NOMO-1 (cell line): ENCODE data around the gene SYTL3.
A peak's percentile ranks its signal among the peaks of the same experiment; 100 is the strongest.
"Not testable (repeated sequence)": the region's sequence is repeated elsewhere in the genome, so short reads cannot be mapped to it uniquely, and the experiment has no call there.

Experiments used
- DNase-seq, 2 experiments: peaks; one replicate each; lab custom pipeline; 2025; ENCODE audit not compliant: unreplicated experiment in 2 of 2; lab: John Stamatoyannopoulos, UW

Gene SYTL3

GRCh38 chr6:158638324-158638854, 11.5 kb upstream of the SYTL3 start:
- no peak for DNase-seq

- DNase-seq = no peak
Measured at GRCh38 chr6:158639056-158639455, 10.8 kb upstream of the SYTL3 start.

GRCh38 chr6:158640519-158640918, 9.3 kb upstream of the SYTL3 start:
- DNase-seq = no peak

- DNase-seq = no peak
Measured at GRCh38 chr6:158642097-158642601, 7.7 kb upstream of the SYTL3 start.

- peak in 1 of 2 experiments; percentile 30 for DNase-seq
Measured at GRCh38 chr6:158643836-158644230, 6.0 kb upstream of the SYTL3 start.

GRCh38 chr6:158644231-158645063, 5.4 kb upstream of the SYTL3 start, which contains the start of gene DYNLT1:
TSS of gene DYNLT1 (minus strand) at chr6:158644743. CDS start at chr6:158644708, 35 bp downstream.
- DNase-seq = peak; percentile 80 to 83

GRCh38 chr6:158645064-158646022, 4.5 kb upstream of the SYTL3 start:
- no peak for DNase-seq

GRCh38 chr6:158646023-158646910, 3.6 kb upstream of the SYTL3 start:
- DNase-seq = no peak

- no peak for DNase-seq
Measured at GRCh38 chr6:158647501-158647900, 2.4 kb upstream of the SYTL3 start.

- no peak for DNase-seq
Measured at GRCh38 chr6:158648682-158649131, 1.1 kb upstream of the SYTL3 start.

- not testable (repeated sequence) for DNase-seq
Measured at GRCh38 chr6:158651981-158652737, 2.3 kb downstream of the SYTL3 start.

GRCh38 chr6:158653577-158654354, 3.9 kb downstream of the SYTL3 start:
- peak; percentile 52 to 76 for DNase-seq

GRCh38 chr6:158654498-158654897, 4.6 kb downstream of the SYTL3 start:
- DNase-seq = peak in 1 of 2 experiments; percentile 10

GRCh38 chr6:158654960-158655489, 5.2 kb downstream of the SYTL3 start:
- DNase-seq = peak; percentile 51 to 74

GRCh38 chr6:158655569-158656450, 6.0 kb downstream of the SYTL3 start:
- no peak for DNase-seq

GRCh38 chr6:158656986-158657385, 7.1 kb downstream of the SYTL3 start:
- not testable (repeated sequence) for DNase-seq

- DNase-seq = peak; percentile 38 to 62
Measured at GRCh38 chr6:158660333-158660754, 10.5 kb downstream of the SYTL3 start.
